Measurements from ENCODE around the gene PRSS38. TPM values are rescaled to one million over a fixed set of nuclear protein-coding genes. Genes with fewer than 3 reads are reported as not detected.

Gene PRSS38
- total and polyA plus RNA-seq, 2 donors (not counting 3 experiments of a cell fraction or from before 2014, with no cell fraction given): not detected

- H4K20me1 ChIP-seq (replicated peaks; ENCODE audit: control insufficient read depth, extremely low read depth, insufficient read depth, low read length): no peaks in the 10 kb centered on the region
These were observed 47.9 kb upstream of the PRSS38 start for GRCh38 chr1:227767401-227768124.

GRCh38 chr1:227768125-227768439, 47.4 kb upstream of the PRSS38 start:
- FAIRE-seq (no peak), DNase-seq (ENCODE audit: low read depth, low spot score) (no peak)
- no peak overlapping the region for H3K4me2 ChIP-seq (ENCODE audit: insufficient read depth, low read length)
- no peaks in the 10 kb centered on the region for H4K20me1 ChIP-seq (replicated peaks; ENCODE audit: control insufficient read depth, extremely low read depth, insufficient read depth, low read length)
- peaks cover 0 to 22% of the 10 kb centered on the region in 2 experiments for H3K36me3 ChIP-seq (ENCODE audit: control insufficient read depth in 2 of 2, extremely low read depth in 1 of 2, insufficient read depth in 2 of 2, low read length in 2 of 2)
- no peak overlapping the region for H3K4me3 ChIP-seq (replicated peaks in 1 of 3; ENCODE audit: insufficient read depth in 1 of 3, low read depth in 1 of 3, low read length in 3 of 3)
- intact Hi-C loops (cut with micrococcal nuclease) (no loop called here), dilution Hi-C loops (cut with MboI; ENCODE audit: extremely low pct_ligation_motif_present, low sequenced_read_pairs) (no loop called here)
- no TSS peak for BruUV-seq (replicated peaks)
- H3K9me3 ChIP-seq (replicated peaks; ENCODE audit: control insufficient read depth, insufficient read depth, low read length): no peaks in the 10 kb centered on the region
- no peaks in the 10 kb centered on the region for H3K4me1 ChIP-seq (ENCODE audit: control insufficient read depth, extremely low read depth, insufficient read depth, low read length)
- H3K9ac ChIP-seq (replicated peaks; ENCODE audit: extremely low read depth, insufficient read depth, low read length): no peak overlapping the region
- H3K27me3 ChIP-seq (ENCODE audit: control insufficient read depth in 2 of 2, insufficient read depth in 2 of 2, low read length in 2 of 2): no peaks in the 10 kb centered on the region
- H2AFZ ChIP-seq (ENCODE audit: low read depth, low read length): no peak overlapping the region
- no peak overlapping the region for H3K27ac ChIP-seq (ENCODE audit: insufficient read depth, low read depth, low read length)
- CTCF ChIA-PET: no interaction called here
- POLR2A ChIA-PET: no interaction called here
- no peaks in the 10 kb centered on the region for H3K79me2 ChIP-seq (ENCODE audit: control insufficient read depth, insufficient read depth, low read length)
- no peaks in the 10 kb centered on the region for H3K9me1 ChIP-seq (replicated peaks; ENCODE audit: control insufficient read depth, extremely low read depth, insufficient read depth, low read length)
- no peak for TF ChIP-seq MYC (IDR thresholded peaks at IDR 0.05; ENCODE audit: low read depth, low read length)
- TF ChIP-seq FOS (IDR thresholded peaks at IDR 0.05; ENCODE audit: borderline replicate concordance, insufficient read depth, low read length): no peak
- TF ChIP-seq GATA2 (IDR thresholded peaks at IDR 0.05; ENCODE audit: insufficient read depth, insufficient read length, low read depth, low read length): no peak
- TF ChIP-seq EZH2 (IDR thresholded peaks at IDR 0.05; ENCODE audit: borderline replicate concordance, low read depth, low read length, severe bottlenecking): no peak
- no peak for TF ChIP-seq MAX (IDR thresholded peaks at IDR 0.05; ENCODE audit: insufficient read depth, insufficient read length)
- TF ChIP-seq POLR2AphosphoS5 (IDR thresholded peaks at IDR 0.05; ENCODE audit: insufficient read depth, low read depth, low read length): no peak
- no peak for TF ChIP-seq POLR2A (IDR thresholded peaks at IDR 0.05; ENCODE audit: low read depth, low read length)
- TF ChIP-seq JUN (IDR thresholded peaks at IDR 0.05; ENCODE audit: borderline replicate concordance, insufficient read depth, insufficient read length, low read depth): no peak
- TF ChIP-seq CTCF (IDR thresholded peaks at IDR 0.05; ENCODE audit: extremely low read depth in 1 of 2, insufficient read depth in 1 of 2, low read depth in 1 of 2, low read length in 2 of 2): no peak

More at GRCh38 chr1:227767401-227768124, 47.9 kb upstream of the PRSS38 start:
- Histone ChIP-seq H3K27ac (ENCODE audit: insufficient read depth, low read depth, low read length) (no peak overlapping the region), H3K79me2 (ENCODE audit: control insufficient read depth, insufficient read depth, low read length) (no peaks in the 10 kb centered on the region), H3K27me3 (ENCODE audit: control insufficient read depth in 2 of 2, insufficient read depth in 2 of 2, low read length in 2 of 2) (no peaks in the 10 kb centered on the region), H2AFZ (ENCODE audit: low read depth, low read length) (no peak overlapping the region), H3K9me1 (replicated peaks; ENCODE audit: control insufficient read depth, extremely low read depth, insufficient read depth, low read length) (no peaks in the 10 kb centered on the region), H3K4me2 (ENCODE audit: insufficient read depth, low read length) (no peak overlapping the region), H3K9me3 (replicated peaks; ENCODE audit: control insufficient read depth, insufficient read depth, low read length) (no peaks in the 10 kb centered on the region), H3K4me1 (ENCODE audit: control insufficient read depth, extremely low read depth, insufficient read depth, low read length) (peaks cover 3% of the 10 kb centered on the region), H3K4me3 (replicated peaks in 1 of 3; ENCODE audit: insufficient read depth in 1 of 3, low read depth in 1 of 3, low read length in 3 of 3) (no peak overlapping the region), H3K36me3 (ENCODE audit: control insufficient read depth in 2 of 2, extremely low read depth in 1 of 2, insufficient read depth in 2 of 2, low read length in 2 of 2) (peaks cover 0 to 22% of the 10 kb centered on the region in 2 experiments), H3K9ac (replicated peaks; ENCODE audit: extremely low read depth, insufficient read depth, low read length) (no peak overlapping the region)
- FAIRE-seq (no peak), DNase-seq (ENCODE audit: low read depth, low spot score) (no peak)
- no TSS peak for BruUV-seq (replicated peaks)
- ChIA-PET CTCF (no interaction called here), POLR2A (no interaction called here)
- TF ChIP-seq EZH2 (IDR thresholded peaks at IDR 0.05; ENCODE audit: borderline replicate concordance, low read depth, low read length, severe bottlenecking) (no peak), CTCF (IDR thresholded peaks at IDR 0.05; ENCODE audit: extremely low read depth in 1 of 2, insufficient read depth in 1 of 2, low read depth in 1 of 2, low read length in 2 of 2) (no peak)
- dilution Hi-C loops (cut with MboI; ENCODE audit: extremely low pct_ligation_motif_present, low sequenced_read_pairs): no loop called here
- intact Hi-C loops (cut with micrococcal nuclease): no loop called here
